Endothelial cell of umbilical vein (primary cell): ENCODE data around the gene RTN4R.

Source experiments
- CTCF ChIP-seq, 2 donors: IDR thresholded peaks; 1 replicate in 1 of 2; 2 replicates in 1 of 2; pipeline ENCODE4 v1.5.1; 2011; ENCODE audit warnings: low read length in 2 of 2, mild to moderate bottlenecking in 2 of 2, moderate library complexity in 2 of 2, control low read depth in 1 of 2, inconsistent platforms in 1 of 2, low read depth in 1 of 2; ENCODE audit not compliant: insufficient read depth in 1 of 2; ENCODE audit errors: extremely low read depth in 1 of 2
- POLR2A ChIP-seq: IDR thresholded peaks from 2 replicates; pipeline ENCODE4 v1.6.1; 2012; ENCODE audit warnings: low read depth, mild to moderate bottlenecking, control low read depth, low read length
- POLR2AphosphoS5 ChIP-seq: IDR thresholded peaks from 2 replicates; pipeline ENCODE4 v1.6.1; 2012; ENCODE audit warnings: low read depth, mild to moderate bottlenecking, control low read depth, low read length, moderate library complexity; ENCODE audit not compliant: insufficient read depth

- TF ChIP-seq POLR2A = no peak
- no peak for TF ChIP-seq POLR2AphosphoS5
- TF ChIP-seq CTCF (IDR thresholded peaks at IDR 0.05; ENCODE audit: extremely low read depth in 1 of 2, insufficient read depth in 1 of 2, low read depth in 1 of 2, low read length in 2 of 2) = no peak
Measured at GRCh38 chr22:20272700-20273099, 4.6 kb upstream of the RTN4R start.
